K562 (cell line): ENCODE data around the gene CDC14A.

Source experiments
- ATF7 ChIP-seq: fragments of 450-650 bp; IDR thresholded peaks from 2 replicates; pipeline ENCODE4 v1.7.1; 2014; ENCODE audit warnings: mild to moderate bottlenecking, moderate library complexity
- CC2D1A ChIP-seq: fragments of 450-650 bp; IDR thresholded peaks from 2 replicates; pipeline ENCODE4 v1.6.1; 2017; ENCODE audit warnings: mild to moderate bottlenecking
- DPF2 ChIP-seq: fragments of 450-650 bp; IDR thresholded peaks from 2 replicates; pipeline ENCODE4 v1.6.1; 2016
- POLR2AphosphoS5 ChIP-seq: IDR thresholded peaks from 2 replicates; pipeline ENCODE4 v1.6.1; 2011; ENCODE audit warnings: mild to moderate bottlenecking, low read depth, low read length, moderate library complexity; ENCODE audit not compliant: control insufficient read depth, insufficient read depth
- RAD21 ChIP-seq, 2 experiments: fragments of 250-450 bp in 1 of 2; fragments of 450-650 bp in 1 of 2; sonication (Bioruptor Pico) in 1 of 2; formaldehyde crosslinking in 1 of 2; IDR thresholded peaks in 1 of 2; conservative IDR thresholded peaks in 1 of 2; 2 replicates each; pipeline versions ENCODE4 v1.4.0 to v1.8.0; 2020 to 2022; ENCODE audit warnings: mild to moderate bottlenecking in 2 of 2, moderate library complexity in 1 of 2
- ZC3H4 ChIP-seq: sonication (generic); formaldehyde crosslinking; IDR thresholded peaks from 2 replicates; pipeline ENCODE4 v1.9.0; 2021; ENCODE audit warnings: missing genetic modification reagents, borderline replicate concordance
- ZNF707 ChIP-seq: fragments of 250-450 bp; sonication (Bioruptor Pico); conservative IDR thresholded peaks from 2 replicates; pipeline ENCODE4 v1.8.0; 2022; ENCODE audit warnings: inconsistent platforms, mild to moderate bottlenecking, moderate library complexity
- TF ChIP-seq, protein P1 (sequence below): fragments of 450-650 bp; conservative IDR thresholded peaks from 2 replicates; pipeline ENCODE4 v1.6.1; 2016; ENCODE audit warnings: missing genetic modification characterization, low read depth, mild to moderate bottlenecking, missing compliant biosample characterization, moderate library complexity
- TF ChIP-seq, protein P2 (sequence below), 3 experiments: IDR thresholded peaks in 2 of 3; conservative IDR thresholded peaks in 1 of 3; 2 replicates each; pipeline ENCODE4 v1.5.1; 2011 to 2012; ENCODE audit warnings: low read length in 3 of 3, mild to moderate bottlenecking in 3 of 3, control low read depth in 2 of 3, improper control_type of control experiment in 1 of 3, inconsistent platforms in 1 of 3, low read depth in 1 of 3, mixed read lengths in 1 of 3, moderate library complexity in 1 of 3; ENCODE audit not compliant: insufficient read depth in 2 of 3
- TF ChIP-seq, protein P3 (sequence below): fragments of 450-650 bp; formaldehyde crosslinking; conservative IDR thresholded peaks from 2 replicates; pipeline ENCODE4 v1.4.0; 2022; ENCODE audit warnings: mild to moderate bottlenecking, missing genetic modification characterization

DNA sequence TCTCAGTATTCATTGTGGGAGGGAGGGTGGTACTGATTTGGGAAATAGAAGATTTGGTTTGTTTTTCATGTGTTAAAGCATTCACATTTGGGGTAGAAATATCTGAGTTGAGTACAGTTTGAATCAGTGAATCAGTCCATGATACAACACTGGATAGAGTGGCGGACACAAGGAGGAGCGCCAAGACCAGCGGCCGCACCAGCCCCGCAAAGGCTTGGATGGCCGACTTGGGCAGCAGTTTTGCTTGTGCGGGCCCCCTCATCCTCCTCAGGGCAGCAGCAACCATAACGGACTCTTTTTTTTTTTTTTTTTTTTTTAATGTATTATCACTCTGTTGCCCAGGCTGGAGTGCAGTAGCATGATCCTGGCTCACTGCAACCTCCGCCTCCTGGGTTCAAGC, 20.0 kb upstream of the CDC14A start:
- TF ChIP-seq, protein P1, sequence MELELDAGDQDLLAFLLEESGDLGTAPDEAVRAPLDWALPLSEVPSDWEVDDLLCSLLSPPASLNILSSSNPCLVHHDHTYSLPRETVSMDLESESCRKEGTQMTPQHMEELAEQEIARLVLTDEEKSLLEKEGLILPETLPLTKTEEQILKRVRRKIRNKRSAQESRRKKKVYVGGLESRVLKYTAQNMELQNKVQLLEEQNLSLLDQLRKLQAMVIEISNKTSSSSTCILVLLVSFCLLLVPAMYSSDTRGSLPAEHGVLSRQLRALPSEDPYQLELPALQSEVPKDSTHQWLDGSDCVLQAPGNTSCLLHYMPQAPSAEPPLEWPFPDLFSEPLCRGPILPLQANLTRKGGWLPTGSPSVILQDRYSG (tag), result no peak
- TF ChIP-seq ATF7, result no peak
- TF ChIP-seq, protein P2, sequence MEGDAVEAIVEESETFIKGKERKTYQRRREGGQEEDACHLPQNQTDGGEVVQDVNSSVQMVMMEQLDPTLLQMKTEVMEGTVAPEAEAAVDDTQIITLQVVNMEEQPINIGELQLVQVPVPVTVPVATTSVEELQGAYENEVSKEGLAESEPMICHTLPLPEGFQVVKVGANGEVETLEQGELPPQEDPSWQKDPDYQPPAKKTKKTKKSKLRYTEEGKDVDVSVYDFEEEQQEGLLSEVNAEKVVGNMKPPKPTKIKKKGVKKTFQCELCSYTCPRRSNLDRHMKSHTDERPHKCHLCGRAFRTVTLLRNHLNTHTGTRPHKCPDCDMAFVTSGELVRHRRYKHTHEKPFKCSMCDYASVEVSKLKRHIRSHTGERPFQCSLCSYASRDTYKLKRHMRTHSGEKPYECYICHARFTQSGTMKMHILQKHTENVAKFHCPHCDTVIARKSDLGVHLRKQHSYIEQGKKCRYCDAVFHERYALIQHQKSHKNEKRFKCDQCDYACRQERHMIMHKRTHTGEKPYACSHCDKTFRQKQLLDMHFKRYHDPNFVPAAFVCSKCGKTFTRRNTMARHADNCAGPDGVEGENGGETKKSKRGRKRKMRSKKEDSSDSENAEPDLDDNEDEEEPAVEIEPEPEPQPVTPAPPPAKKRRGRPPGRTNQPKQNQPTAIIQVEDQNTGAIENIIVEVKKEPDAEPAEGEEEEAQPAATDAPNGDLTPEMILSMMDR (IDR thresholded peaks at IDR 0.05 in 2 of 3, conservative IDR thresholded peaks at IDR 0.05 in 1 of 3; ENCODE audit: insufficient read depth in 2 of 3, low read depth in 1 of 3, low read length in 3 of 3), result no peak
- TF ChIP-seq, protein P3, sequence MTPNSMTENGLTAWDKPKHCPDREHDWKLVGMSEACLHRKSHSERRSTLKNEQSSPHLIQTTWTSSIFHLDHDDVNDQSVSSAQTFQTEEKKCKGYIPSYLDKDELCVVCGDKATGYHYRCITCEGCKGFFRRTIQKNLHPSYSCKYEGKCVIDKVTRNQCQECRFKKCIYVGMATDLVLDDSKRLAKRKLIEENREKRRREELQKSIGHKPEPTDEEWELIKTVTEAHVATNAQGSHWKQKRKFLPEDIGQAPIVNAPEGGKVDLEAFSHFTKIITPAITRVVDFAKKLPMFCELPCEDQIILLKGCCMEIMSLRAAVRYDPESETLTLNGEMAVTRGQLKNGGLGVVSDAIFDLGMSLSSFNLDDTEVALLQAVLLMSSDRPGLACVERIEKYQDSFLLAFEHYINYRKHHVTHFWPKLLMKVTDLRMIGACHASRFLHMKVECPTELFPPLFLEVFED, result no peak
- no peak for TF ChIP-seq RAD21 (CRISPR knock-in tag; conservative IDR thresholded peaks at IDR 0.05 in 1 of 2, IDR thresholded peaks at IDR 0.05 in 1 of 2)
- no peak for TF ChIP-seq DPF2
- no peak for TF ChIP-seq ZNF707 (CRISPR knock-in tag)
- TF ChIP-seq POLR2AphosphoS5, result no peak
- no peak for TF ChIP-seq ZC3H4 (CRISPR knock-in tag)
- TF ChIP-seq CC2D1A, result no peak
